Measurements from ENCODE around the gene OR10A3. TPM values are rescaled to one million over a fixed set of nuclear protein-coding genes. Genes with fewer than 3 reads are reported as not detected.

OR10A3 gene
- total RNA-seq, 2 donors from 2014 or later, result not detected

GRCh38 chr11:7968686-7969085 is 27.2 kb upstream of the OR10A3 start:
- no peaks in the 10 kb centered on the region for H3K9me3 Mint-ChIP-seq
- H3K4me3 Mint-ChIP-seq, result no peak overlapping the region
- H3K27ac Mint-ChIP-seq, result no peak overlapping the region
- peaks cover 31% of the 10 kb centered on the region for H3K27me3 Mint-ChIP-seq (ENCODE audit: low read depth)
- H3K36me3 Mint-ChIP-seq (ENCODE audit: insufficient read depth in 2 of 2), result no peaks in the 10 kb centered on the region
- H3K4me1 Mint-ChIP-seq (ENCODE audit: low read depth), result no peaks in the 10 kb centered on the region
- DNase-seq, result no peak
- no peak for ATAC-seq (replicated peaks in 1 of 2)

GRCh38 chr11:7967826-7968225 is 26.3 kb upstream of the OR10A3 start:
- Mint-ChIP-seq H3K27me3 (ENCODE audit: low read depth) (peaks cover 31% of the 10 kb centered on the region), H3K27ac (no peak overlapping the region), H3K4me1 (ENCODE audit: low read depth) (no peaks in the 10 kb centered on the region), H3K9me3 (no peaks in the 10 kb centered on the region), H3K4me3 (no peak overlapping the region), H3K36me3 (ENCODE audit: insufficient read depth in 2 of 2) (no peaks in the 10 kb centered on the region)
- ATAC-seq (replicated peaks in 1 of 2) (no peak), DNase-seq (no peak)

- no peaks in the 10 kb centered on the region for H3K36me3 Mint-ChIP-seq (ENCODE audit: insufficient read depth in 2 of 2)
- no peak for ATAC-seq (replicated peaks in 1 of 2)
- H3K27ac Mint-ChIP-seq, result no peak overlapping the region
- no peaks in the 10 kb centered on the region for H3K9me3 Mint-ChIP-seq
- no peak for DNase-seq
- H3K4me1 Mint-ChIP-seq (ENCODE audit: low read depth), result no peaks in the 10 kb centered on the region
- H3K4me3 Mint-ChIP-seq, result no peak overlapping the region
- H3K27me3 Mint-ChIP-seq (ENCODE audit: low read depth), result peaks cover 31% of the 10 kb centered on the region
Measured at GRCh38 chr11:7967097-7967496, 25.6 kb upstream of the OR10A3 start.

GRCh38 chr11:7965386-7965785 is 23.9 kb upstream of the OR10A3 start, which contains the start of gene NLRP10:
TSS of gene NLRP10 (minus strand) at chr11:7965447. CDS start at chr11:7963495, 1,952 bp downstream.
- no peak within 1 kb of the TSS for H3K4me3 Mint-ChIP-seq
- H3K4me1 Mint-ChIP-seq (ENCODE audit: low read depth), result no peaks in the 10 kb centered on the region
- DNase-seq (no peak), ATAC-seq (replicated peaks in 1 of 2) (no peak)
- H3K27ac Mint-ChIP-seq, result peak within 1 kb of the TSS; percentile 63
- no peaks in the 10 kb centered on the region for H3K36me3 Mint-ChIP-seq (ENCODE audit: insufficient read depth in 2 of 2)
- no peaks in the 10 kb centered on the region for H3K9me3 Mint-ChIP-seq
- peaks cover 39% of the 10 kb centered on the region for H3K27me3 Mint-ChIP-seq (ENCODE audit: low read depth)

- Mint-ChIP-seq H3K36me3 (ENCODE audit: insufficient read depth in 2 of 2) (no peaks in the 10 kb centered on the region), H3K27me3 (ENCODE audit: low read depth) (peaks cover 39% of the 10 kb centered on the region), H3K4me1 (ENCODE audit: low read depth) (no peaks in the 10 kb centered on the region), H3K27ac (no peak overlapping the region), H3K9me3 (no peaks in the 10 kb centered on the region), H3K4me3 (no peak overlapping the region)
- ATAC-seq (replicated peaks in 1 of 2), result no peak
- no peak for DNase-seq
Measured at GRCh38 chr11:7964873-7965272, 23.4 kb upstream of the OR10A3 start.

GRCh38 chr11:7964261-7964660 is 22.8 kb upstream of the OR10A3 start:
- H3K27me3 Mint-ChIP-seq (ENCODE audit: low read depth), result peaks cover 38% of the 10 kb centered on the region

GRCh38 chr11:7955191-7955590 is 13.7 kb upstream of the OR10A3 start:
- Mint-ChIP-seq H3K4me3 (no peak overlapping the region), H3K9me3 (no peaks in the 10 kb centered on the region), H3K4me1 (ENCODE audit: low read depth) (no peaks in the 10 kb centered on the region), H3K27me3 (ENCODE audit: low read depth) (peaks cover 6% of the 10 kb centered on the region), H3K36me3 (ENCODE audit: insufficient read depth in 2 of 2) (no peaks in the 10 kb centered on the region), H3K27ac (no peak overlapping the region)
- no peak for DNase-seq
- no peak for ATAC-seq (replicated peaks in 1 of 2)

More at GRCh38 chr11:7964261-7964660, 22.8 kb upstream of the OR10A3 start:
- Mint-ChIP-seq H3K4me3 (no peak overlapping the region), H3K36me3 (ENCODE audit: insufficient read depth in 2 of 2) (no peaks in the 10 kb centered on the region), H3K27ac (peak overlapping the region; percentile 63), H3K9me3 (no peaks in the 10 kb centered on the region), H3K4me1 (ENCODE audit: low read depth) (no peaks in the 10 kb centered on the region)
- DNase-seq (no peak), ATAC-seq (replicated peaks in 1 of 2) (no peak)

- Mint-ChIP-seq H3K27me3 (ENCODE audit: low read depth) (peaks cover 23% of the 10 kb centered on the region), H3K4me3 (no peak overlapping the region), H3K9me3 (no peaks in the 10 kb centered on the region), H3K27ac (no peak overlapping the region), H3K36me3 (ENCODE audit: insufficient read depth in 2 of 2) (no peaks in the 10 kb centered on the region), H3K4me1 (ENCODE audit: low read depth) (no peaks in the 10 kb centered on the region)
- no peak for ATAC-seq (replicated peaks in 1 of 2)
- no peak for DNase-seq
Measured at GRCh38 chr11:7949934-7950333, 8.4 kb upstream of the OR10A3 start.

- Mint-ChIP-seq H3K4me3 (no peak overlapping the region), H3K4me1 (ENCODE audit: low read depth) (no peaks in the 10 kb centered on the region), H3K27me3 (ENCODE audit: low read depth) (peaks cover 32% of the 10 kb centered on the region), H3K9me3 (peaks cover 6 to 15% of the 10 kb centered on the region in 2 donors), H3K36me3 (ENCODE audit: insufficient read depth in 2 of 2) (peaks cover 2 to 3% of the 10 kb centered on the region in 2 donors), H3K27ac (no peak overlapping the region)
- no peak for ATAC-seq (replicated peaks in 1 of 2)
- DNase-seq, result no peak
Measured at GRCh38 chr11:7944123-7944522, 2.6 kb upstream of the OR10A3 start.

- peaks cover 15% of the 10 kb centered on the region for H3K27me3 Mint-ChIP-seq (ENCODE audit: low read depth)
- H3K36me3 Mint-ChIP-seq (ENCODE audit: insufficient read depth in 2 of 2), result peaks cover 2 to 3% of the 10 kb centered on the region in 2 donors
- no peaks in the 10 kb centered on the region for H3K4me1 Mint-ChIP-seq (ENCODE audit: low read depth)
- H3K4me3 Mint-ChIP-seq, result no peak overlapping the region
- H3K9me3 Mint-ChIP-seq, result peaks cover 6 to 15% of the 10 kb centered on the region in 2 donors
- ATAC-seq (replicated peaks in 1 of 2), result no peak
- H3K27ac Mint-ChIP-seq, result no peak overlapping the region
- DNase-seq, result no peak
Measured at GRCh38 chr11:7941146-7941545, 362 bp downstream of the OR10A3 start.

- Mint-ChIP-seq H3K4me3 (no peak overlapping the region), H3K27me3 (ENCODE audit: low read depth) (peaks cover 22% of the 10 kb centered on the region), H3K27ac (no peak overlapping the region), H3K9me3 (no peaks in the 10 kb centered on the region), H3K4me1 (ENCODE audit: low read depth) (no peaks in the 10 kb centered on the region), H3K36me3 (ENCODE audit: insufficient read depth in 2 of 2) (no peaks in the 10 kb centered on the region)
- no peak for DNase-seq
- ATAC-seq (replicated peaks in 1 of 2), result no peak
Measured at GRCh38 chr11:7936615-7937014, 4.9 kb downstream of the OR10A3 start.

GRCh38 chr11:7931168-7931567 is 10.3 kb downstream of the OR10A3 start, which contains the start of gene OR10A6:
TSS of gene OR10A6 (minus strand) at chr11:7931268. CDS start at chr11:7928662, 2,606 bp downstream.
- Mint-ChIP-seq H3K9me3 (no peaks in the 10 kb centered on the region), H3K27me3 (ENCODE audit: low read depth) (peaks cover 28% of the 10 kb centered on the region), H3K36me3 (ENCODE audit: insufficient read depth in 2 of 2) (no peaks in the 10 kb centered on the region), H3K27ac (no peak within 1 kb of the TSS), H3K4me1 (ENCODE audit: low read depth) (no peaks in the 10 kb centered on the region), H3K4me3 (no peak within 1 kb of the TSS)
- DNase-seq (no peak), ATAC-seq (replicated peaks in 1 of 2) (no peak)

GRCh38 chr11:7927635-7928034 is 13.9 kb downstream of the OR10A3 start:
- Mint-ChIP-seq H3K27me3 (ENCODE audit: low read depth) (peaks cover 28% of the 10 kb centered on the region), H3K9me3 (no peaks in the 10 kb centered on the region), H3K4me1 (ENCODE audit: low read depth) (no peaks in the 10 kb centered on the region), H3K36me3 (ENCODE audit: insufficient read depth in 2 of 2) (no peaks in the 10 kb centered on the region), H3K4me3 (no peak overlapping the region), H3K27ac (no peak overlapping the region)
- ATAC-seq (replicated peaks in 1 of 2), result peak; percentile 59 to 85
- peak; percentile 2 to 12 for DNase-seq

GRCh38 chr11:7924536-7924935 is 17.0 kb downstream of the OR10A3 start:
- no peak overlapping the region for H3K27ac Mint-ChIP-seq
- no peak for DNase-seq
- ATAC-seq (replicated peaks in 1 of 2), result no peak
- no peaks in the 10 kb centered on the region for H3K4me1 Mint-ChIP-seq (ENCODE audit: low read depth)
- no peaks in the 10 kb centered on the region for H3K36me3 Mint-ChIP-seq (ENCODE audit: insufficient read depth in 2 of 2)
- no peak overlapping the region for H3K4me3 Mint-ChIP-seq
- peaks cover 7% of the 10 kb centered on the region for H3K27me3 Mint-ChIP-seq (ENCODE audit: low read depth)
- H3K9me3 Mint-ChIP-seq, result no peaks in the 10 kb centered on the region

All from activated T-cell treated with anti-CD3 and anti-CD28 coated beads, Interleukin-2, amount 50 U/mL, for 72 hours (primary cell).